Activated T-cell treated with anti-CD3 and anti-CD28 coated beads, Interleukin-2, amount 50 U/mL, for 72 hours (primary cell): ENCODE measurements around the gene PYY. TPM values are rescaled to one million over a fixed set of nuclear protein-coding genes. Genes with fewer than 3 reads are reported as not detected.
"Not testable (repeated sequence)": the region's sequence is repeated elsewhere in the genome, so short reads cannot be mapped to it uniquely, and the experiment has no call there.

Source experiments
- ATAC-seq, 2 donors: fragments of 150-1000 bp; cut with Tn5 transposase; replicated peaks in 1 of 2; 2 replicates each; pipeline ENCODE4 v1.10.0; 2021; ENCODE audit warnings: moderate library complexity in 2 of 2, mild to moderate bottlenecking in 1 of 2
- DNase-seq, 2 donors: peaks; one replicate each; pipeline ENCODE4 v3.0.0; 2021 to 2022; ENCODE audit warnings: mixed read lengths in 1 of 2
- H3K27ac Mint-ChIP-seq: one replicate; pipeline ENCODE4 v1.8.0; 2022; ENCODE audit warnings: mild to moderate bottlenecking, moderate library complexity, mixed read lengths
- H3K27me3 Mint-ChIP-seq: one replicate; pipeline ENCODE4 v1.8.0; 2022; ENCODE audit warnings: low read depth, mixed read lengths
- H3K36me3 Mint-ChIP-seq, 2 donors: one replicate each; pipeline ENCODE4 v1.8.0; 2022; ENCODE audit warnings: mixed read lengths in 2 of 2, mild to moderate bottlenecking in 1 of 2; ENCODE audit not compliant: insufficient read depth in 2 of 2
- H3K4me1 Mint-ChIP-seq: one replicate; pipeline ENCODE4 v1.8.0; 2022; ENCODE audit warnings: low read depth, mixed read lengths
- H3K4me3 Mint-ChIP-seq, 2 donors: one replicate each; pipeline ENCODE4 v1.8.0; 2022; ENCODE audit warnings: mild to moderate bottlenecking in 2 of 2, mixed read lengths in 2 of 2, moderate library complexity in 2 of 2
- H3K9me3 Mint-ChIP-seq, 2 donors: one replicate each; pipeline ENCODE4 v1.8.0; 2022; ENCODE audit warnings: mixed read lengths in 2 of 2
- total RNA-seq, 2 donors: library from RNA; stranded (reverse); gene quantifications; one replicate each; pipeline ENCODE4 v1.2.3, GENCODE V29; 2022

PYY gene
- total RNA-seq, 2 donors from 2014 or later, result not detected

DNA sequence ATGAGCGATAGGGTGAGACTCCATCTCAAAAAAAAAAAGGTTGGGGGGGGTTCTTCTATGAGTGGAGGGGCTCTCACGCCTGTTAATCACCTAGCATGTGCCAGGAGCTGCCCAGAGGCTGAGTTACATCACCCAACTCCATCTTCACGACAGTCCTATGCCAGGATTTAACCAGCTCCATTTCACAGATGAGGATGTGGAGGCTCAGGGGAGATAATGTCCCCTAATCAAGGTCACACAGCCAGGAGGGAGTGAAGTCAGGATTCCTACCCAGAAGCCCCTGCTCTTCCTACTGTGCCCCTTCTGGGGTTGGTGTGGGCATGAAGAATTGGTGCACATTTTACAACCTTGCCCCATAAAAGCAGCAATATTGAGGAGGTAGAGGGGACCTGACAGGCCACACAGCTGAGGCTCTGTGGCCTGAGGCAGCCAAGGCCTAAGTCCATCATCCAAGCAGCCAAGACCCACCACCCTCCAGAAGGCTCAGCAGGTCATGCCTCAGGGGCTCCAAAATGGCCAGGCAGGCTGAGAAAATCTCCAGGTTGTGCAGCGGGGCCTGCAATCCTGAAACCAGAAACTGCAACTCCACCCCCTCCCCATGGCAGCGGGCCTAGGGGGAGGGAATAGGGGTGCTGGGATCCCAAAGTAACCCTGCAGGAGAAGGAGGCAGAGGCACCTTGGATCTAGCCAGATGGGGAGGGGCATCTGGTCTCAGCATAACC, 18.4 kb downstream of the PYY start:
- Mint-ChIP-seq H3K27ac (no peak overlapping the region), H3K36me3 (no peaks in the 10 kb centered on the region), H3K4me1 (no peaks in the 10 kb centered on the region), H3K9me3 (no peaks in the 10 kb centered on the region), H3K4me3 (no peak overlapping the region), H3K27me3 (peaks cover 23% of the 10 kb centered on the region)
- DNase-seq, result no peak
- ATAC-seq, result no peak

DNA sequence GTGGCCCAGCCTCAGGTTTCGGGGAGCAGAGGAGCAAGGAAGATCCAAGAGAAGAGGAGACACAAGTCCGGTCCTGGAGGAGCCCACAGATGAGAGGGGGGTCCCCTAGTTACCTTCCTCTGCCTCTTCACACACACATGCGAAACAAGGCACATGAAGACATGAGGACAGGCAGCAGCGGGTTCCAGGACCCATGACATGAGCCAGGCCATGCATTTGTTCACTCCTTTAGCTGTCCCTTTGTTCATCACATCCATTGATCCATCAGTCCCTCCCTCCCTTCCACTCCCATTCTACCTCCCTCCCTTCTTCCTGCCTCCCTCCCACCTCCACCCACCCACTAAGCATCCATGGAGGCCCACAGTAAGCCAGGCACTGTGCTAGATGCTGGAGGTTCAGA, 20.8 kb downstream of the PYY start:
- H3K27me3 Mint-ChIP-seq, result peaks cover 14% of the 10 kb centered on the region
- H3K9me3 Mint-ChIP-seq, result no peaks in the 10 kb centered on the region
- no peak overlapping the region for H3K4me3 Mint-ChIP-seq
- H3K36me3 Mint-ChIP-seq, result no peaks in the 10 kb centered on the region
- no peak overlapping the region for H3K27ac Mint-ChIP-seq
- peaks cover 2% of the 10 kb centered on the region for H3K4me1 Mint-ChIP-seq
- DNase-seq, result no peak
- ATAC-seq, result no peak

DNA sequence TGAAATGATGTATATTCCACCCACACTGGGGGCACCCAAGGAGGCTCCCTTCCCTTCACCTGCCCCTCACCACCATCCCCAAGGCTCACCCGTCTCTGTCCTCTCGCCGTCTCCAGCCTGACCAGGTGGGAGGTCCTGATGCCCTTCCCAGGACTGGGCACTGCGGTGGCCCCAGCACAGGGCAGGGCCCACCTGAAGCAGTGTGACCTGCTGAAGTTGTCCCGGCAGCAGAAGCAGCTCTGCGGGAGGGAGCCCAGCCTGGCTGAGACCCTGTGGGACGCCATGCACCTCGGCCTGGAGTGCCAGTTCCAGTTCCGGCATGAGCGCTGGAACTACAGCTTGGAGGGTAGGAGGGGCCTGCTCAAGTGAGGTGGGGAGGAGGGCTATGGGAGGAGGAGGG, 21.4 kb downstream of the PYY start:
- no peak for DNase-seq
- no peak for ATAC-seq
- Mint-ChIP-seq H3K27me3 (peaks cover 16% of the 10 kb centered on the region), H3K9me3 (no peaks in the 10 kb centered on the region), H3K36me3 (no peaks in the 10 kb centered on the region), H3K4me3 (no peak overlapping the region), H3K4me1 (peaks cover 7% of the 10 kb centered on the region), H3K27ac (no peak overlapping the region)

DNA sequence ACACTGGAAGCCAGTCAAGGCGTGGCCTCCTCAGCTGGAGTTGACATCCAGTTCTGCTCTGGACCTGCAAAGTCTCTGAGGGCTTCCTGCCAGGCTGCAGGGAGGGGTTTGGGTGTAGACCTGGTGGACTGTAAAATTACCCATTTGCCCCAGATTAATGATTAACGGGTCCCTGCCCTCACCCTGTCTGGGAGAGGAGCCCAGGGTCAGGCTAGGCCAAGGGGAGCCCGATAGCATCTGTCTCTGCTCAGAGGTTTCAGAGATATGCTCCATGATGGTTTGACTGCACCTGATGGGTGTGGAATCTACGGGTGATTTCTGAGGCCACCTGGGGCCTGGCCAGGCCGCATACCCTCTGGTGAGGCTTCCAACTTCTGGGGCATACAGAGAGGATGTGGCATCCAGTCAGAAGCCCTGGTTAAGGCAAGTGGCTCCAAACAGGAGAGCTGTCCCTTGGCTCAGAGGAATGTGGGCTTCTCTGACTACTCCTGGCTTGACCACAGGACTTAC, 22.6 kb downstream of the PYY start:
- no peaks in the 10 kb centered on the region for H3K36me3 Mint-ChIP-seq
- H3K4me3 Mint-ChIP-seq, result no peak overlapping the region

GRCh38 chr17:43928609-43929008, 25.1 kb downstream of the PYY start:
- no peaks in the 10 kb centered on the region for H3K9me3 Mint-ChIP-seq
- ATAC-seq, result peak; percentile 41 to 57
- no peak overlapping the region for H3K4me3 Mint-ChIP-seq
- no peak for DNase-seq
- no peaks in the 10 kb centered on the region for H3K36me3 Mint-ChIP-seq
- H3K27me3 Mint-ChIP-seq, result peaks cover 19% of the 10 kb centered on the region
- no peak overlapping the region for H3K27ac Mint-ChIP-seq
- peaks cover 30% of the 10 kb centered on the region for H3K4me1 Mint-ChIP-seq

More for the DNA sequence above, 22.6 kb downstream of the PYY start:
- no peaks in the 10 kb centered on the region for H3K9me3 Mint-ChIP-seq
- DNase-seq, result no peak
- no peak overlapping the region for H3K27ac Mint-ChIP-seq
- H3K4me1 Mint-ChIP-seq, result peaks cover 13% of the 10 kb centered on the region
- no peak for ATAC-seq
- H3K27me3 Mint-ChIP-seq, result peaks cover 13% of the 10 kb centered on the region

DNA sequence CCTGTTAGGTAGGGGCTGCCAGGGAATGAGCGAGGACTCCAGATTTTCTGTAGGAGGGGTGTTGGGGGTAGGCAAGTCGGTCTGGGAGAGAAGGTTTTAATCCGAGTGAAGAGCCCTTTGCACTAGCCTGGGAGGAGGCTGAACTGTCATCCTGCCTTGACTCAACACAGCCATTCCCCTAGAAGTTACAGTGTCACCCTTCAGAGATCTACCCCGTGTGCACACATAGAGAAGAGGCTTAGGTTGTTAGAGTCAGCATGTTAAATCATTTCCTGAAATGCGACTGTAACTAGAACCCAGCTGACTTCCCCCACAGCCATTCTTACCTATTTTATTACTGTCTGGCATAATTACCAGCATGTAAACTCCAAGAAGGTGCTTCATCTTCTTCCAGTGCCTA, 25.8 kb downstream of the PYY start:
- DNase-seq (peak in 1 of 2 donors; percentile 11), ATAC-seq (peak; percentile 79 to 92)
- H3K27ac Mint-ChIP-seq, result peak overlapping the region; percentile 13
- peaks cover 30% of the 10 kb centered on the region for H3K4me1 Mint-ChIP-seq
- H3K4me3 Mint-ChIP-seq, result peak overlapping the region; percentile 81 to 87
- H3K27me3 Mint-ChIP-seq, result peaks cover 19% of the 10 kb centered on the region
- not testable (repeated sequence) for H3K9me3 Mint-ChIP-seq, H3K36me3 Mint-ChIP-seq

GRCh38 chr17:43927060-43927864, 26.5 kb downstream of the PYY start:
- Mint-ChIP-seq H3K27me3 (peaks cover 19% of the 10 kb centered on the region), H3K27ac (peak overlapping the region; percentile 13), H3K4me3 (peak overlapping the region; percentile 81 to 87), H3K36me3 (no peaks in the 10 kb centered on the region), H3K4me1 (peaks cover 30% of the 10 kb centered on the region), H3K9me3 (no peaks in the 10 kb centered on the region)
- DNase-seq (no peak), ATAC-seq (no peak)

DNA sequence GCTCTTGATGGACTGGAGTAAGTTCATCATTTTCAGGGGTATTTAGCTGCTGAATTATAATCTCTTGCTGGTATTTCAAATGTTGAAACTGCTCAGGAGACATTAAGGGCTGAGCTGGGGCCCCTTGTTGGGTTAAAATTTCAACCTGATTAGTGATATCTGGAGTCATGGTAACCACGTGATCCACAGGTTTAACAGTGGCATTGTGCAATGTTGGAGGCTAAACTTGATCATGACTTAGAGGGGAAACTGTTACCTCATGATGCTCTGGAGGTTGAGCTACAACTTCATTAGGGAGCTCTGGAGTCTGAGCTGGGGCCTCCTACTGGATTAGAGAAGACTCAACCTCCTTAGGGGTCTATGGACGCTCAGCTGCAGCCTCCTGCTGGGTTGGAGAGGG, 29.2 kb downstream of the PYY start:
- no peak overlapping the region for H3K4me3 Mint-ChIP-seq
- no peak for DNase-seq
- H3K9me3 Mint-ChIP-seq, result no peaks in the 10 kb centered on the region
- H3K4me1 Mint-ChIP-seq, result peaks cover 30% of the 10 kb centered on the region
- H3K36me3 Mint-ChIP-seq, result no peaks in the 10 kb centered on the region
- H3K27me3 Mint-ChIP-seq, result peaks cover 19% of the 10 kb centered on the region
- ATAC-seq, result peak; percentile 45 to 58
- H3K27ac Mint-ChIP-seq, result no peak overlapping the region

DNA sequence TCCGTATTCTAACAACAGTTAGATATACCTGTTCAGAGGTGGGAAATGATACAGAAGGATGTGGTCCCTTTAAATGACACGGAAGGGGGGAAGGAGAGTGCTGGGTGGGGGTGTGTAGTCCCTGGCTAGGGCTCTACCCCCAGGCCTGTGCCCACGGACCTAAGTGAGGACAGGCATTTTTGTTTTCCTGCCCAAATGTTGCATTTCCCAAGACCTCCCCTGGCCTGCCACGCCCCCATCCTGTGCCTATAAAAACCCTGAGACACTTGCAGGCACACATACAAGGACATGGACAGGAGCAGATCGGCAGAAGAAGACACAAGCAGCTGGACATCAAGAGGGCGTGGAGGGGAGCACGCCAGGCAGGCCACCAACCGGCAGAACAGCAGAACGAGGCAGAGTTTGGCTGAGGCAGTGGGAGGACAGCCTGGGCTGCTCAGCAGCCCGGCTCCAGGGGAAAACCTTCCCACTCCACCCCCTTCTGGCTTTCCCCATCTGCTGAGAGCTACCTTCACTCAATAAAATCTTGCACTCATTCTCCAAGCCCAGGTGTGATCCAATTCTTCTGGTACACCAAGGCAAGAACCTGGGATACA, 33.1 kb downstream of the PYY start:
- Mint-ChIP-seq H3K36me3 (no peaks in the 10 kb centered on the region), H3K4me1 (peaks cover 36% of the 10 kb centered on the region), H3K27ac (no peak overlapping the region), H3K4me3 (no peak overlapping the region), H3K27me3 (peaks cover 1% of the 10 kb centered on the region), H3K9me3 (no peaks in the 10 kb centered on the region)
- DNase-seq, result no peak
- ATAC-seq, result no peak

GRCh38 chr17:43918026-43918389, 35.7 kb downstream of the PYY start:
- Mint-ChIP-seq H3K36me3 (no peaks in the 10 kb centered on the region), H3K4me3 (peak overlapping the region; percentile 58 to 75), H3K4me1 (peaks cover 19% of the 10 kb centered on the region), H3K27me3 (no peaks in the 10 kb centered on the region), H3K9me3 (no peaks in the 10 kb centered on the region), H3K27ac (no peak overlapping the region)
- ATAC-seq, result peak in 1 of 2 donors; percentile 10
- no peak for DNase-seq

DNA sequence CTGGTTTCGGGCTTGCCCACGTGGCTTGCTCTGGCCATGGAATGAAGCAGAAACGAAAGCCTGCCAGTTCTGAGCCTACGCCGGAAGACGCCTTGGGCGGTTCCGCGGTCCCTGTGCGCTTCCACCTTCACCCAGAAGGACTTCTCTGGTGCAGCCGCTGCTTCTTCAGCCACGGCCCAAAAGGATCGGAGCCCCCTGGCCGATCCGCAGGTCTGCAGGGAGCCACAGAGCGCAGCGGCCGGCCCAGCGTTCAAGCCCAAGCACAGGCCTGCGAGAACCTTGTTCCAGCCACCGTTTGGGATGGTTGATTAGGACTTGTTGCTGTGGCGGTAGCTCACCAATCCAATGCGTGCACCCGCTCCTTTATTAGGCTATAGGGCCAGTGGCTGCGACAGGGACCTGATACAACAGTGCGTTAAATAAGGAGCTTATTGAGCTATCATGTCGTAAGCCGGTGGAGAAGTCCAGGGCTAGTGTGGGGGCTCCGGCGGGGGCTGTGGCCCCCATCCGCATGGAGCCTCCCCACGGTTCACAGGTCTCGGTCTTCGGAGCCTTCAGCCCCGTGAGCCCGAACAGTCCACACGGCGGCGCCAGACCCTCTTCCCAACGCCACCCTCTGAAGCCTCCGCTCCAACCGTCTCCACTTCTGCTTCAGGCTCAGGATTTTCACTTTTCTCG, 36.3 kb downstream of the PYY start:
- Mint-ChIP-seq H3K4me1 (peaks cover 19% of the 10 kb centered on the region), H3K36me3 (no peaks in the 10 kb centered on the region), H3K27me3 (no peaks in the 10 kb centered on the region), H3K27ac (no peak overlapping the region), H3K4me3 (peak overlapping the region; percentile 58 to 75), H3K9me3 (no peaks in the 10 kb centered on the region)
- DNase-seq, result peak; percentile 59 to 61
- ATAC-seq, result peak; percentile 81 to 85

DNA sequence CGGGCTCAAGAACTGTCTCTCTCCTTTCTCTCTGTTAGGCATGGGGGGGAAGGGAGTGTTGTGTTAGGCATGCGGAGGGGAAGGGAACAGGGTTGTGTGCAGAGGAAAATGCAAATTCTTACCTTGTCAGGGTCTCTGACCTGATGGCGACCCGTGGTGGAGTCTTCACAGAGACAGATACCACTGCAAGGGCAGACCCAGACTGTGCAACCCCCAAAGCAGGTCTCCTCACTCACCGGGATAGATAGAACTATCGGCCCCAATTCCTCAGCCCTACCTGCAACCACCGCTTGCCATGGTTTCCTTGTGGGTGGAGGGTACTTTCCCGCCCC, 36.8 kb downstream of the PYY start:
- Mint-ChIP-seq H3K9me3 (no peaks in the 10 kb centered on the region), H3K27ac (no peak overlapping the region), H3K27me3 (no peaks in the 10 kb centered on the region), H3K4me1 (peaks cover 19% of the 10 kb centered on the region), H3K4me3 (peak overlapping the region; percentile 58 to 75), H3K36me3 (no peaks in the 10 kb centered on the region)
- DNase-seq (no peak), ATAC-seq (peak; percentile 51 to 61)

DNA sequence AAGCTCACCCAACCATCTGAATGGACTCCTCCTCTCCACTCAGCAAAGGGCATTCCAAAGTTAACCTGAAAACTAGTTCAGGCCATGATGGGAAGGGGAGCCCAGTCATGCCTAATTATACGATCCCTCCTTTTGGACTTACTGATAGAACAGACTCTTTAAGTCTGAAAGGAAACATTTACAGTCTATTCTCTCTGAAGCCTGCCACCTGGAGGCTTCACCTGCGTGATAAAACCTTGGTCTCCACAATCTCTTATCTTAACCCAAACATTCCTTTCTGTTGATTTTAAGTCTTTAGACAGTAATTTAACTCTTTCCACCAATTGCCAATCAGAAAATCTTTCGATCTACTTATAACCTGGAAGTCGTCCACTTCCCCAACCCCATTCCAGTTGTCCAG, 37.4 kb downstream of the PYY start:
- Mint-ChIP-seq H3K27me3 (no peaks in the 10 kb centered on the region), H3K36me3 (no peaks in the 10 kb centered on the region), H3K4me3 (no peak overlapping the region), H3K27ac (no peak overlapping the region), H3K4me1 (peaks cover 19% of the 10 kb centered on the region), H3K9me3 (no peaks in the 10 kb centered on the region)
- ATAC-seq (no peak), DNase-seq (no peak)
